Skeletal muscle cell (primary cell): Measurements from ENCODE around the gene RMDN3.

Experiments used
- DNase-seq: peaks from one replicate; pipeline ENCODE4 v3.0.0-alpha.2; 2010; ENCODE audit warnings: low read depth
- H3K4me3 ChIP-seq: 2 replicates; pipeline ENCODE4 v1.5.1; 2011; ENCODE audit warnings: low read depth, mild to moderate bottlenecking, control low read depth, low read length, moderate library complexity

The RMDN3 gene

DNA sequence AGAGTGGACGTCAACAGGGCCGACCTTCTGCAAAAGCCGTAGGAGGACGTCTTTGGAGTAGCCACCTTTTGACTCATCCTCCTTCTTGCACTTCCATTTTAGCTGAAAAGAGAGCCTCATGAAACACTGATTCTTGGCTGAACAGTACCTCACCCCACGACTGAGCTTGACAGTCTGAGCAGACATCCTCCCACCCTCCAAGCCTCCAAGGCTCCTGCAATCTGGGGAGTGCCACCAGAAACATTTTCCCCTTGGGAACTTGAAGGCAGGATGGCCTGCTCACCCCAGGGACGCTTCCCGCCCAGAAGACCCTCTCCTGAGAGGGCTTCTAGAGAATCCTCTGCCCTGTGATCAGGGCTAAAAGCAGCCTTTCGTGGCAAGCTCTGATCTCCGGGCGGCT lies 20.0 kb upstream of the RMDN3 start:
- H3K4me3 ChIP-seq, result no peak overlapping the region
- DNase-seq, result no peak

DNA sequence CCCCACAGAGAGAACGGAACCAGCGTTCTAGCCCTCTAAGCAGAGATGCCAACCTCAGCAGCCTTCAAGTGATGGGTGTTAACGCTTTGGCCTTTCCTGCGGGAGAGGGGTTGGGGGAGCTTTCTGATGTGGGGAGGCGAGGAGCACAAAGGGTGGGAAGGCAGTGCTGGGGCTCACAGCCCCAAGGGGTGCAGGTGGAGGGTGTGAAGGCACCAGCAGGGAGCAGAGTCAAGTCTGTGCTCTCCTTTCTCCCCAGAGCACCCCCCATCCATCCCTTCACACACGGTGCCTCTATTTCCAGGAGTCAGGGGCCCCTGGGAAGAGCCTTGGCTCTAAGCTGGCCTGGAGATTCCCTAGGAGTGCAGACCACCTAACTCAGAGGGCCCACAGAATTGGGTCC lies 18.8 kb upstream of the RMDN3 start:
- no peak overlapping the region for H3K4me3 ChIP-seq
- no peak for DNase-seq

DNA sequence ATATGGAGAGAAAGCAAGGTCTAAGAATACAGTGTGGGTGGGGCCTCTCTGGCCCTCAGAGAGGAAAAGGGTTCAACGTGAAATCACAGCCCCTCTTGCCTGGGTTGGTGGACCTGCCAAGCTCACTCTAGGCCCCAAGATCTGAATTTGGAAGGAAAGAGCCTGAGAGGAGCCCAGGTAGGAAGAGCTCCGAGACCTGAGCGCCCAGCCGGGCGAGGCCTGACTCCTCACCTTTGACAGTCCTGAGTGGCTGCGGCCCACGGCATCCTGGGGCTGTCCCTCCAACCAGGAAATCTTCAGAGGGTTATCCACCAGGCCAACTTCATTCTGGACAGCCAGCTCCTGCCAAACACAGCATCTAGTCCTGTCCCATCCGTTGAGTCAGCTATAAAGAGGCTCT lies 18.4 kb upstream of the RMDN3 start:
- no peak overlapping the region for H3K4me3 ChIP-seq
- no peak for DNase-seq

DNA sequence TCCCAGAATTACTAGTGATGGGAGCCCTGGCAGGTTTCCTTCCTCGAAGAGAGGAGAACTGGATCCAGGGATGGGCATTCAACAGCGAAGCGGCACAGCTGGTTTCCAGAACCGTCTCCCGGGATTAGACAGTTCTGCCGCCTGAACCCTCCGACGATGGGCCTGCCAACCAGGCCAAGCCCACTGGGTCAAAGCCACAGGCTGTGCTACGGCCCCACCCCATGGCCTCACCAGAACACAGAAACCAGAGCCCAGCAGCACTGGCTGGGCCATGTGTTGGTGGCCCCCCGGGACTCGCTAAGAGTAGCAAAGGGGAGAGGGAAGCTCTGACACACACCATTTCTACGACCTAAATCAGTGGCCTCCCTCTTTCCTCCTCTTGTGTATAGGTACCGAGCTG lies 17.0 kb upstream of the RMDN3 start:
- H3K4me3 ChIP-seq, result no peak overlapping the region
- DNase-seq, result no peak

DNA sequence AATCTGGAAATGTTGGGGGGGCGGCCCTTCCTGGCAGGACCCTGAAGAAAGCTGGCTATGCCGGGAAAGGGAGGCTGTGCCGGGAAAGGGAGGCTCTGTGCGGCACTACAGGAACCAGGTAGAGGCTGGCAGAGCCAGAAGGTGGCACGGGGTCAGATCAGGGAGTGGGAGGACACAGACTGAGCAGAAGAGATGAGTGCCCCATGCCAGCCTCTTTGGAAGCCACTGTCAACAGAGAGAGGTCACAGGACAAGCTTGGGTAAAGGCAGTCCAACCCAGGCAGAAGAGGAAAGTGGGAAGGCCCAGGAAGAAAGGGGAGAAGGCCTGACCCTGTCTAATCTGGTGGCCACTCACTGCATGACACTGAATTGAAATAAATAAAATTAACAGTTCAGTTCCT lies 16.2 kb upstream of the RMDN3 start:
- H3K4me3 ChIP-seq, result no peak overlapping the region
- DNase-seq, result no peak

DNA sequence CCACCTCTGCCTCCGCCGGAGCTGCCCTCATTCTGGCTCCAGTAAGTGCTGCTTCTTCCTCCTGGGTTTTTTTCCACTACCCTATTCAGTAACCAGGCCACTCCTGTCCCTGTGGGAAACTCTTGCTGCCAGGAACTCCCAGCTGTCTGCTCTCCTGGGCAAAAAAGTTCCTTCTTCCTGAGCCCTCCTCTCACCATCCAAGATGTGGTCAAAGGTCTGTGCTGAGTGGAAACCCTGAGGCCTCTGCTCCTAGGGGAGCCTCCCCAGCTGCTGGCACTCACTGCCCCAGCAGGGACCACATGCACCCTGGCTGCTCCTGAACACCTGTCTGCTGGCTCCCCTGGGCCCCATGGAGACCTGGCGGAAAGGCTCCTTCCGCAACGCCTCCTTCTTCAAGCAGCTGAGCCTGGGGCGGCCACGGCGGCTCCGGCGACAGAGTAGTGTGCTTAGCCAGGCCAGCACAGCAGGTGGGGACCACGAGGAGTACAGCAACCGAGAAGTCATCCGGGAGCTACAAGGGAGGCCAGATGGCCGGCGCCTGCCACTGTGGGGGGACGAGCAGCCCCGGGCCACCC lies 15.2 kb upstream of the RMDN3 start:
- DNase-seq, result no peak
- H3K4me3 ChIP-seq, result no peak overlapping the region

DNA sequence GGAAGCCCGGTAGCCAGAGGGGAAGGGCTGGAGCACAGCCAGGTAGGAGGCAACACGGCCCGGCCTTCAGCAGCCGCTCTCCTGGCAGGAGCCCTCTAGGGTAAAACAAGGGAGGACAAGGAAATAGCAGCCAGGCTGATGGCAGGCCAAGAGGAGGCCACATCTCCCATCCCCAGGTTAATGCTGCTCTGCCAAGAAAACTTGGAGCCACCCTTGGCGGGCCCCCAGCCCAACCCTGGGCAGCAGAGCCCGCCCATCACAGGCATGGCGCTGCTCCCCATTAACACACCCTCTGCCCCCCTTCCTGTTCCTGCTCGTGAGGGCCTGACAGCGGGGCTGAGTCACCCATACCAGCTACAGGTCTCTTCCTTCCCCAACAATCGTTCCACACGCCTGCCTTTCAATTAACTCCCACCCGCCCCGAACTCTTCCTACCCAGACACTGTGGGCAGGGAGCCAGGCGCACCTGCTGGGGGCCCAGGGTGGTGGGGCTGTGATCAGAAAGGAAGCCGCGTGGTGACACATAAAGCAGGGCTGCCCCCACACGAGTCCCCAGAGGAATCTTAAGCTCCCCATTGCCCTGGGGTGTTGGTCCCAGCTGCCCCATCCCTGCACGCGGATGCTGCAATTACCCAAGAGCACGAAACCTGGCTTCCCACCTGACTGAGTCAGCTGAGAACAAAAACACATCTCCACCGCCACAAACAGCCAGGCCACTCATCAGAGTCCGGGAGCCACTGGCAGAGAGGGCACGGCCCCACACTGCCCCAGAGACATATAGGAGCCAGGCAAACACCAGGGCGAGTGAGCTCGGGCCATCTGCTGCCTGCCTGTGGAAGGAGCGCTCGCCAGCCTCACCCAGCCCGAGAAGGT lies 14.5 kb upstream of the RMDN3 start, which contains the start of gene C15orf62:
TSS of gene C15orf62 (plus strand) at position 707 of the 873 bp plus-strand sequence. CDS start 516 bp downstream, outside the sequence.
- DNase-seq, result no peak

DNA sequence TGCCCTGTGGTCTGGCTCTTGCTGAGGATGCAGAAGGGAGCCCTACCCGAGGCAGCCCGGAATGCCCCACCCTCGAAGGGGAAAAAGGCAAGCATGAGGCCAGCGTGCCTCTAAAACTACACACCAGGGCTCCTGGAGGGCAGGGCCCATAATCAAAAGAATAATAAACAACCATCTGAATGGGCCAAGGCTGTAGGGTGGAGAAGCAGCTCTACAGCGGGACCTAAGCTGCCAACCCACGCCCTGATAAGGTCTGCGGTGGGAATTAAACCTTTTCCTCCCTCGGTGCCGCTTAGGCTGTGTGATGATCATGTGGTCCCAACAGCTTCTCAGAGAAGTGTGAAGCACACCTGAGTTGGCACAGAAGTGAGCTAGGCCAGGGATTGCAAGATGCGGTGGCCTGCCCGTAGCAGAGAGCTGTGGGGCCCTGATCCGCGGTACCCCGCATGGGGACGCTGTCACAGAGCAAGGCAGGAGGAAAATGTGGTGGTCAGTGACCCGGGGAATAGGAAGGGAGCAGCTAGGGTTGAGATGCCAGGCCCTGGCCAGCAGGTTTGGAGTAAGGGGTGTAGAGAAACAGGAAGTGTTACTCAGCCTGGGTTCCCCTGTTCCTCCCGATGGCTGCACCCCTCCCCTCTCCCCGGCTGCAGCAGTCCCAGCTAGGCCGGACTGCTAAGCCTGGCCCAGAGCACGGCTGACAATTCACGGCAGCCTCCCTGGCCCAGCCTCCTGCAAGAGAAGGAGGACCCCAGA lies 13.6 kb upstream of the RMDN3 start:
- no peak overlapping the region for H3K4me3 ChIP-seq
- DNase-seq, result no peak

More for the DNA sequence above, 14.5 kb upstream of the RMDN3 start, which contains the start of gene C15orf62:
- H3K4me3 ChIP-seq, result no peak within 1 kb of the TSS

DNA sequence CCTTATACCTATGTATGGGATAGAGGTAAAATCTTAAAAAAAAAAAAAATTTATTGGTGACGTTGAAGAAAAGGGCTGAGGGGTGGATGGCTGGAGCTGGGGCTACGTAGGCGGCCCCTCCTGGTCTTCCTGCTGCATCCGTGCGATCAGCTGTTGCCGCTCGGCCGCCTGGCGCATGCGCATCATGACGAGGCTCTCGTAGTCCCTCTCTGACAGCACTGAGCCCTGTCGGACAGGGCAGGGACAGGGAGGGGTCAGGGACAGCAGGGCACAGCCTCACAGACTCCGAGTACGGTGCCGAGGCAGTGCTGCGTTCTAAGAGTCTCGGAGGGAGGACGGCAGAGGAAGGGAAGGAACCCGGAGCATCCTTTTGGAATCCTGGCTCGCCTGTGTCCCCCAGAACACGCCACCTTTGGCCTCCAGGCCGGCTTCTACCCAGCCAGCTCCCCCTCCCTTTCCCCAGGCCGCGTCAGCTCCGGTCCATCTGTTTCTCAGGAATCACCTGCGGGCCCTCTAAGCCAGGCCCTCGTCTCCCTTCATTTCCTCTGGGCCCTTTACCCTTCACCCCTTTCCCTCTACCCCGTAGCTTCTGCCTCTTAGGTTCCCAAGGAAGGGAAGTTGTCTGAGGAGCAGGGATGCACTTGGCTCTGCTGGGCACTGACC lies 12.9 kb upstream of the RMDN3 start:
- DNase-seq, result no peak
- no peak overlapping the region for H3K4me3 ChIP-seq

DNA sequence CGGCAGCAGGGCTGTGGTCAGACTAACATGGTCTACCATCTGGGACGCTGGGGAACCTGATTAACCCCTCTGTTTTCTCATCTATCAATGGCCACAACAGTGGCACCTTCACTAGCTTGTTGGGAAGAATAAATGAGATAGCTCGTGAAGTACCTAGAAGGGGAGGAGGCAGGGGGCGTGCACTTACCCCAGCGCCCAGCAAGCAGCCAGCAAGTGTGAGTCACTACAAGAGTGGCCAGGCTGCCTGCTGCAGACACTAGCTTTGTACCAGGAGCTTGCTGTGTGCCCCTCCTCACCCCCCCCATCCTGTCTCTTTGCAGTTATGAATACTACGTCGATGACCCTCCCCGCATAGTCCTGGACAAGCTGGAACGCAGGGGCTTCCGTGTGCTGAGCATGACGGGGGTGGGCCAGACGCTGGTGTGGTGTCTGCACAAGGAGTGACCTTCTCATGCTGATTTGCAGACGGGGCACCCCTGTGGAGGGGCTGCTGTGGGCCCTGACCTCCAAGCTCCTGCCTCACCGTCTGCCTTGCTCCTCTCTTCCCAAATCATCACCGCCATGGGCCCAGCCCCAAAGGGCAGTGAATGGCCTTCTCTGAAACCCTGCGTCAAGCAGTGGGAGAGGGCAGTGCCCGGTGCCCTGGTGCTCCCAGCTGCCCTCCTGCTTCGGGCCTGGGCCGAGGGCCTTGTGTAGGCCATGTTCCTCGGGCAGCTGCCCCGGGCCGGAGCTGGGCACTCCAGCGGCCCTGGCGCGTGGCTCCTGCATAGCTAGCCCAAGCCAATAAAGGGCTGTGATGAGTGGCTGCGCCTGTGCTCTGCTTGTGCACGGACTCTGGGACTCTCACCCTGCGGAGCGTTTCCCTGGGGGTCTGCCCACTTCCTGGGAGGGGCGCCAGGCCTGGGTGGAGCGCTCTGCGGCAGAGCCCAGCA lies 12.1 kb upstream of the RMDN3 start:
- no peak for DNase-seq
- H3K4me3 ChIP-seq, result no peak overlapping the region

DNA sequence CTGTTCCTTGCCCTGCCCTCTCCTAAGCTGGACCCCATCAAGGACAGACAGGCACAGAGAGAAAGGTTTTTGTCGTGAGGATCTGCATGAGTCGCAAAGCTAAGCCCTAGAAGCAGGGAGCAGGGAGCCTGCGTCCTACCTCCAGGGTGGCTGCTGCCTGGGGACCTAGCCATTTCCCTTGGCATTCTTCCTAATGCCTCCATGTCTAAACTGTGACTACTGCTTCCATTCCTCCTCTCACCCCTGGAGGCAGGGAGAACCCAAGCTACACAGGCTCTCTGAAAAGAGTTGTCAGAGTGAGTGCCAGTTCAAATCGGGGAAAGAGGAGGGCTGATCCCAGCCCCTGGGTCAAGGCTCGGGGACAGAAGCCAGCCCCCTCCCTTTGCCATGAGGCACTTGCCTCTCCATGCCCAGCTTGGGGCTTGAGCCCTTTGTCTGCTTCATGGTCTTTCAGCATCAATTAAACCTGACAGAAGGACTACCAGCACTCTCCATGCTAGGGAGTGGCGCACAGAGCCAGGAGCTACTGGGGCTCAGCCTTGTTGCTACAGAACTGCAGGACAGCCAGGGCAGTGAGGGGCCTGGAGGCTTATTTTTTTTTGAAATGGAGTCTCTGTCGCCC lies 11.3 kb upstream of the RMDN3 start:
- no peak for DNase-seq
- H3K4me3 ChIP-seq, result no peak overlapping the region

DNA sequence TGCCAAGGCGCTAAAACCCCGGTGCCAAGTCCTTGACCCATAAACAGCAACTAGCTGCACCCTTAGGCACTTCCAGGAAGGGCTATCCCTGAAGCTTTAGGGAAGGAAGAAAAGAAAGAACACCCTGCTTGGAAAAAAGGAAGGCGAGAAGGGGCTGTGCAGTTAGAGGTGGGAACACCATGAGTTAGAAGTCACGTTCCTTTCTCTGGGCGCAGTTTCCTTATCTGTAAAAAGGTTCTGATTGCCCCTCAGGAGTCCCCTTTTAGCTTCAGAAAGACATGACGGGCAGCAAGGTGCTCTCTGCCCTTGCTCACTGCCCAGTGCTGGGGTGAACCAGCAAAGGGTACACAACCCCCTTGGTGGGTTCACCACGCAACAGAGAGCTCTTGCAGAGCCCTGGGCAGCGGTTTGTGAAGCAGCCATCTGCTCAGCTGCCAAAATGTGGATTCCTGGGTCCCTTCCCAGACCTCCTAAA lies 9.6 kb upstream of the RMDN3 start:
- no peak for DNase-seq
- peak overlapping the region; percentile 50 for H3K4me3 ChIP-seq

DNA sequence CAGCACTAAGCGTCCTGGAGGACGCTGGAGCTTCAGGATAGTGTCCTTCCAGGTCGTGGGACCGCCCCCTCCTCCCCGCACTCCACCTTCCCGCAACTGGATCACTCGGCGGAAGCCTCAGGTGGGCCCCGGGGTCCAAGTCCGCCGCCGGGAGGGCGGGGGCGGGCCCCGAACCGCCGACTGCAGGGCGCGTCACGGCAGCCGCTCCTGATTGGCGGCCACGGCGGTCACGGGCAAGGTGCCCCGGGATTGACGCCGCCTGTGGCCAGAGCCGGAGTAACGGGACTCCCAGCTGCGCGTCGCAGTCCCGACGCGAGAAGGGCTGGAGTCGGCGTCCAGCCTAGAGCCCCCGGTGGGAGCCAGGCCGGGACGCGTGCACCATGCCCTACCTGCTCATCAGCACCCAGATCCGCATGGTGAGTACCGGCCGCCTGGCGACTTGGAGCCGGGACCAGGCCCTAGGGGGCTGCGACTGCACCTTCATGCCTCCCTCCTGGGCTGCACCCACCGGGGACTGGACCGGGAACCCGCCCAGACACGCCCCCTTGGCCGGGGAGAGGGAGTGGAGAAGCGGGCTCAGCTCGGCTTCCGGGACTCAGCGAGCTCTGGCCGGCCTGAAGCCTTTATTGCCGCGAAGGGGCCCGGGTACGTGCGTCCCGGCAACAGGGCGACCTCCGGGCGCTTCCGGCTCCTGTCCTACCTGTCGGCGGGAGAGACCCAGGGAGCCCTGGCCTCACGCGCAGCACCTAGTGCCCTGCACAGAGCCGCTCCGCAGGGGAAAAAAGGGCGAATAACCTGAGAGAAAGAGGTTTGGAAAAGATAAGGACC lies 9.0 kb upstream of the RMDN3 start, which contains the start of gene GCHFR:
TSS of gene GCHFR (plus strand) at position 268 of the 828 bp plus-strand sequence. CDS start at position 381, 113 bp downstream.
- peak within 1 kb of the TSS; percentile 50 for H3K4me3 ChIP-seq
- DNase-seq, result no peak

DNA sequence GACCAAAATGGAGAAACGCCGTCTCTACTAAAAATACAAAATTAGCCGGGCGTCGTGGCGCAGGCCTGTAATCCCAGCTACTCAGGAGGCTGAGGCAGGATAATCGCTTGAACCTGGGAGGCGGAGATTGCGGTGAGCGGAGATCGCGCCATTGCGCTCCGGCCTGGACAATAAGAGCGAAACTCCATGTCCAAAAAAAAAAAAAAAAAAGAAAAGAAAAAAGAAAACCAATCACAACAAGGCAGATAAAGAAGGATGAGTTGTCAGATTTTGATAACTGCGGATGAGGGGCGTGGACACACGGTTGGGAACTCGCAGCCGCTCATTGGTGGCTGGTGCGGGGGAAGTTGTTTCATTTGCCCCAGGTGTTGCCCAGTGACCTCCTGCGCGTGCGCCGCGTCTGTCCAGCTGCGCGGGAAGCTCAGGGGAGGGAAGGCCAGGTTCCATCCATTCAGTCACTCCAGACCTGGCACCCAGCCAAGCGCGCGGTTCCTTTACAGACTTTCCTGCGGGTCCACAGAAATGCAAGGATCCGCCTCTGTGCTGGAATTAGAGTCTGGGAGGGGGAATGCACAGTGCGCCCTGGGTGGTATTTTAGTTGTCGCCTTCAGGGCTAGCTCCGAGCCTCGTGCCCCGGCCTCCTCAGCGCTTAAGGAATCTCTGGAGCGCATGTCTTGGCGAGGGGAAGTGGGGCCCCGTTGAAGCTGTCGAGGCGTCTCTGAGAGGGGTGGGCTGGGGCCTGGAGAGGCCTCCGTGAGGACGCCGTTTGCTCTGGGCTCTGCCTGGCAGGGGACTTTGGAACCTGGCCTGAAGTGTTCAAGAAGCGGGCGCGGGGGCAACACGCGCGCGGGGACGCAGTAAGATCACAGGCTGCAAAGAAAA lies 8.1 kb upstream of the RMDN3 start:
- DNase-seq, result no peak
- peak overlapping the region; percentile 50 for H3K4me3 ChIP-seq

DNA sequence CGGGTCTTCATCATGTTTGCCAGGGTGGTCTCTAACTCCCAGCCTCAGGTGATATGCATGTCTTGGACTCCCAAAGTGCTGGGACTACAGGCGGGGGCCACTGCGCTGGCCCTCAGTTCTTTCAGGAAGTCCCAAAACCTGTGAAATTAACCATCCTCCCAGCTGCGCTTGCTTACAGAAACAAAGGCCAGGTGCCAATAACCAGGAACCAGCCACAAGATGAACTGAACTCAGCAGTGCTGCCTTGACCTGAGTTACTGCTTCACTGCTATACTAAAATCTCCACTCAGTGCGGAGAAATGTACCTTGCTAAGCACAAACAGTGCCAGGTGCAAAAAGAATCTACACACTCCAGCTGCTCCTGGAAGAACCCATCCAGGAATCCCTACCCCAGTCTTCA lies 4.9 kb upstream of the RMDN3 start:
- DNase-seq, result no peak
- no peak overlapping the region for H3K4me3 ChIP-seq

DNA sequence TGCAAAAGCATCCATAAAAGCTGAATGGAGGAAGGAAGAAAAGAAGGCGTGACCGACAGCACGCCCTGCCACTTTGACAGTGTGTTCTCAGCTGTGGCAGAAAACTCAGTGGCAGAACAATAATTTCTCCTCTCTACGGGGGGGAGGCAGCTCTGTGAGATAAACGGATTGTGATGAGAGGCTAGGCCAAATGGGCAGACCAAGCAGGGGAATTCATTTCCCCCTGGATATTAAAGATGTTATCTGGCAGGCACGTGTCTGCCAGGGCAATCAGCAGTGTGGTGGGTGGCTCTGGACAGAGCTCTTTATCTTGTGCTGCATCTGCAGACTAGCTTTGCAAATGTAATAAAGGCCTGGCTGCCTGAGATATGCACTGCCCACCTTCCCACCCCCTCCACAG lies 1.9 kb upstream of the RMDN3 start:
- H3K4me3 ChIP-seq, result no peak overlapping the region
- no peak for DNase-seq
